SU-DHL-6 (cell line): ENCODE data around the gene PRKAR1B.

ENCODE experiments used
- EZH2phosphoT487 ChIP-seq: fragments of 200-600 bp; sonication (generic), shearing (Covaris generic); conservative IDR thresholded peaks from 2 replicates; pipeline ENCODE4 v1.6.1; 2018; ENCODE audit warnings: mild to moderate bottlenecking, antibody characterized with exemption, low read length, moderate library complexity, mixed read lengths
- TF ChIP-seq, protein P1 (sequence below): fragments of 200-600 bp; sonication (generic); IDR thresholded peaks from one replicate; pipeline ENCODE4 v1.5.1; 2017; ENCODE audit warnings: antibody characterized with exemption, mild to moderate bottlenecking, low read length, moderate library complexity; ENCODE audit not compliant: insufficient read depth, poor library complexity, severe bottlenecking

DNA sequence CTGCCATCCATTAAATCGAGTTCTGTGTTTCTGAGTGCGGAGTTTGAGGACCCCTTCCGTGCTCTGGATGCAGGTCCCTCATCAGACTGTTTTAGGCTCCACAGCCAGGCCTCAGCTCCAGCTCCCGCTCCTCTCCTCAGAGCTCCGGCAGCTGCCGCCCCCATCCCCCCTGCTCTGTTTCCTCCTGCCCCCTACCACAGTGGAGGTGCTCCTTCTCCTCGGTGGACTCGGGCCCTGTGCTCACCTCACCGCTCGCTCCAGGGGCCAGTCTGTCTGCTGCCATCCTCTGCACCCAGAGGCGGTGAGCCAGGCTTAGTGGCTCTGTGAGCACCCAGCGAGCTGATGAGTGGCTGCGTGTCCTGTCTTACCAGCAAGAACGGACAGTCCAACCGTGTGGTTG, 21.4 kb upstream of the PRKAR1B start:
- TF ChIP-seq, protein P1, sequence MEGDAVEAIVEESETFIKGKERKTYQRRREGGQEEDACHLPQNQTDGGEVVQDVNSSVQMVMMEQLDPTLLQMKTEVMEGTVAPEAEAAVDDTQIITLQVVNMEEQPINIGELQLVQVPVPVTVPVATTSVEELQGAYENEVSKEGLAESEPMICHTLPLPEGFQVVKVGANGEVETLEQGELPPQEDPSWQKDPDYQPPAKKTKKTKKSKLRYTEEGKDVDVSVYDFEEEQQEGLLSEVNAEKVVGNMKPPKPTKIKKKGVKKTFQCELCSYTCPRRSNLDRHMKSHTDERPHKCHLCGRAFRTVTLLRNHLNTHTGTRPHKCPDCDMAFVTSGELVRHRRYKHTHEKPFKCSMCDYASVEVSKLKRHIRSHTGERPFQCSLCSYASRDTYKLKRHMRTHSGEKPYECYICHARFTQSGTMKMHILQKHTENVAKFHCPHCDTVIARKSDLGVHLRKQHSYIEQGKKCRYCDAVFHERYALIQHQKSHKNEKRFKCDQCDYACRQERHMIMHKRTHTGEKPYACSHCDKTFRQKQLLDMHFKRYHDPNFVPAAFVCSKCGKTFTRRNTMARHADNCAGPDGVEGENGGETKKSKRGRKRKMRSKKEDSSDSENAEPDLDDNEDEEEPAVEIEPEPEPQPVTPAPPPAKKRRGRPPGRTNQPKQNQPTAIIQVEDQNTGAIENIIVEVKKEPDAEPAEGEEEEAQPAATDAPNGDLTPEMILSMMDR: no peak
- no peak for TF ChIP-seq EZH2phosphoT487
